GM12878 (cell line): ENCODE data around the gene SHC4. TPM values are rescaled to one million over a fixed set of nuclear protein-coding genes. Genes with fewer than 3 reads are reported as not detected.

Experiments used
- BMI1 ChIP-seq: fragments of 450-650 bp; IDR thresholded peaks from 2 replicates; pipeline ENCODE4 v1.6.1; 2016; ENCODE audit warnings: mild to moderate bottlenecking, moderate library complexity, borderline replicate concordance
- CREM ChIP-seq: IDR thresholded peaks from 2 replicates; pipeline ENCODE4 v1.6.1; 2014; ENCODE audit warnings: antibody characterized with exemption, low read depth
- E2F8 ChIP-seq: fragments of 450-650 bp; IDR thresholded peaks from 2 replicates; pipeline ENCODE4 v1.6.1; 2018; ENCODE audit warnings: mild to moderate bottlenecking, low read depth, moderate library complexity; ENCODE audit not compliant: partially characterized antibody
- ESRRA ChIP-seq: IDR thresholded peaks from 2 replicates; pipeline ENCODE4 v1.6.1; 2012; ENCODE audit warnings: mild to moderate bottlenecking, low read length, improper control_type of control experiment
- ETV6 ChIP-seq, 2 experiments: fragments of 450-650 bp in 1 of 2; IDR thresholded peaks in 1 of 2; conservative IDR thresholded peaks in 1 of 2; 2 replicates each; pipeline ENCODE4 v1.6.1; 2014; ENCODE audit warnings: antibody characterized with exemption in 1 of 2, borderline replicate concordance in 1 of 2, low read depth in 1 of 2, mild to moderate bottlenecking in 1 of 2, moderate library complexity in 1 of 2
- FOS ChIP-seq: IDR thresholded peaks from 3 replicates; pipeline ENCODE4 v1.6.1; 2011; ENCODE audit warnings: borderline replicate concordance; ENCODE audit not compliant: insufficient read length; ENCODE audit errors: extremely low read depth
- FOXK2 ChIP-seq: fragments of 450-650 bp; IDR thresholded peaks from 2 replicates; pipeline ENCODE4 v1.6.1; 2017; ENCODE audit warnings: mild to moderate bottlenecking, moderate library complexity
- HCFC1 ChIP-seq: fragments of 150-350 bp; IDR thresholded peaks from 2 replicates; pipeline ENCODE4 v1.6.1; 2014; ENCODE audit warnings: low read length
- HDAC2 ChIP-seq: fragments of 200-600 bp; sonication (generic); IDR thresholded peaks from 2 replicates; pipeline ENCODE4 v1.6.1; 2017
- IRF3 ChIP-seq: fragments of 450-650 bp; IDR thresholded peaks from 2 replicates; pipeline ENCODE4 v1.6.1; 2014; ENCODE audit warnings: mild to moderate bottlenecking
- IRF4 ChIP-seq: IDR thresholded peaks from 2 replicates; pipeline ENCODE4 v1.6.1; 2011; ENCODE audit warnings: low read depth, low read length
- KLF5 ChIP-seq: fragments of 450-650 bp; IDR thresholded peaks from 2 replicates; pipeline ENCODE4 v1.6.1; 2014; ENCODE audit warnings: mild to moderate bottlenecking; ENCODE audit not compliant: partially characterized antibody
- MTA3 ChIP-seq: IDR thresholded peaks from 2 replicates; pipeline ENCODE4 v1.6.1; 2012; ENCODE audit warnings: low read length, inconsistent platforms, borderline replicate concordance
- MXI1 ChIP-seq: fragments of 150-350 bp; IDR thresholded peaks from 2 replicates; pipeline ENCODE4 v1.6.1; 2011; ENCODE audit warnings: low read depth, mild to moderate bottlenecking, inconsistent platforms, low read length, improper control_type of control experiment
- MYB ChIP-seq: fragments of 150-350 bp; IDR thresholded peaks from 2 replicates; pipeline ENCODE4 v1.6.1; 2014; ENCODE audit warnings: mild to moderate bottlenecking, low read depth, low read length, borderline replicate concordance
- NR2F1 ChIP-seq: fragments of 450-650 bp; conservative IDR thresholded peaks from 2 replicates; pipeline ENCODE4 v1.6.1; 2017; ENCODE audit warnings: mild to moderate bottlenecking
- PKNOX1 ChIP-seq: fragments of 450-650 bp; IDR thresholded peaks from 2 replicates; pipeline ENCODE4 v1.6.1; 2016; ENCODE audit warnings: mild to moderate bottlenecking
- POU2F2 ChIP-seq: IDR thresholded peaks from 3 replicates; pipeline ENCODE4 v1.6.1; 2011; ENCODE audit warnings: low read depth, mild to moderate bottlenecking, low read length, borderline replicate concordance
- SIN3A ChIP-seq: IDR thresholded peaks from 2 replicates; pipeline ENCODE4 v1.6.1; 2012; ENCODE audit warnings: low read depth, low read length, improper control_type of control experiment
- SREBF1 ChIP-seq: IDR thresholded peaks from 2 replicates; pipeline ENCODE4 v1.6.1; 2012; ENCODE audit warnings: mild to moderate bottlenecking, low read length
- SUPT20H ChIP-seq: IDR thresholded peaks from 2 replicates; pipeline ENCODE4 v1.6.1; 2011; ENCODE audit warnings: low read depth, mild to moderate bottlenecking, low read length, moderate library complexity, borderline replicate concordance; ENCODE audit not compliant: control insufficient read depth
- ZBED1 ChIP-seq: IDR thresholded peaks from 2 replicates; pipeline ENCODE4 v1.6.1; 2016; ENCODE audit warnings: borderline replicate concordance
- ZBTB33 ChIP-seq: fragments of 450-650 bp; IDR thresholded peaks from 2 replicates; pipeline ENCODE4 v1.6.1; 2017; ENCODE audit warnings: mild to moderate bottlenecking
- ZNF384 ChIP-seq: IDR thresholded peaks from 2 replicates; pipeline ENCODE4 v1.6.1; 2012; ENCODE audit warnings: low read depth, mild to moderate bottlenecking, low read length, improper control_type of control experiment, borderline replicate concordance
- ZZZ3 ChIP-seq: IDR thresholded peaks from 2 replicates; pipeline ENCODE4 v1.6.1; 2011; ENCODE audit warnings: low read depth; ENCODE audit not compliant: control insufficient read depth, insufficient read length
- polyA plus RNA-seq, 11 experiments: library from polyadenylated mRNA; depleted of rRNA in 4 of 11; unstranded in 6 of 11; stranded (reverse) in 5 of 11; fragments of >200 nt; fragmentation: Nextera tagmentation in 4 of 11; fragmentation: Illumina TruSeq in 1 of 11; extraction: Ambion mirVana in 4 of 11; extraction: Trizol in 1 of 11; gene quantifications; 1 replicate in 1 of 11; 2 replicates in 10 of 11; pipeline versions ENCODE4 v1.2.1 to v1.2.3, GENCODE V29; 2011 to 2016; ENCODE audit warnings: inconsistent platforms in 2 of 11, missing spikeins in 2 of 11, low read depth in 1 of 11
- total RNA-seq, 4 experiments: library from RNA; depleted of rRNA in 3 of 4; stranded (reverse); fragments of >200 nt in 3 of 4; fragmentation: Illumina TruSeq in 1 of 4; extraction: Trizol in 1 of 4; gene quantifications; 2 replicates each; pipeline versions ENCODE4 v1.2.1 to v1.2.3, GENCODE V29; 2013 to 2021

The SHC4 gene
- total and polyA plus RNA-seq, 10 of the 15 experiments (the other 5 are each of a cell fraction or from before 2014, with no cell fraction given): 0.04 to 0.87 (median 0.14) TPM

GRCh38 chr15:48810414-48811324, 153.1 kb downstream of the SHC4 start, which contains the start of gene CEP152 (continued):
- TF ChIP-seq KLF5 (no peak), SREBF1 (no peak), SIN3A (peak; percentile 97), FOXK2 (no peak), ESRRA (peak; percentile 69), ETV6 (conservative IDR thresholded peaks at IDR 0.05 in 1 of 2, IDR thresholded peaks at IDR 0.05 in 1 of 2; ENCODE audit: borderline replicate concordance in 1 of 2, low read depth in 1 of 2) (no peak), MYB (no peak), PKNOX1 (peak; percentile 99), HDAC2 (no peak), SUPT20H (no peak), HCFC1 (peak; percentile 40), BMI1 (no peak), ZBED1 (no peak), POU2F2 (no peak; the same call in 2 of the 3 replicates), MTA3 (no peak), ZZZ3 (no peak), ZBTB33 (no peak), CREM (peak; percentile 63), E2F8 (peak; percentile 96), NR2F1 (no peak), IRF4 (no peak; the same call in 1 of the 2 replicates), MXI1 (peak; percentile 90; the same call in 1 of the 2 replicates), FOS (peak; percentile 40), IRF3 (peak; percentile 88), ZNF384 (no peak)
